ENCODE data around the gene MBD3L3. TPM values are rescaled to one million over a fixed set of nuclear protein-coding genes. Genes with fewer than 3 reads are reported as not detected.
A peak's percentile ranks its signal among the peaks of the same experiment; 100 is the strongest.

Gene MBD3L3
- total and polyA plus RNA-seq, 4 donors = not detected

DNA sequence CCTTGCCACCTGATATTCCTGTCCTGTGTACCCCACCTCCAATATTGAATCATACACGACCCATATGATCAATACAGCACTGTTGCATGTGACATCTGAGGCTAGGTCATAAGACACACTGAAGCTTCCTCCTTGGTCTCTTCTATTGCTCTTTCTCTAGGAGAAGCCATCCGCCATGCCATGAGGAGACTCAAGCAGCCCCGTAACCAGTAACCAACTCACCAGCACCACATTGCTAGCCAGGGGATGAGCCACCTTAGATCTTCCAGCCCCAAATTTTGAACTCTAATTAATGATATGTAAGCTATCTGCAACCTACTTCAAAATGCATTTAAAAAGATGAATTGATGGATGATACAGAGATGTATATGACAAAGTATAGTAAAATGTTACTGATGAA lies 39.6 kb upstream of the MBD3L3 start:
- Histone ChIP-seq H3K4me3 (no peak overlapping the region), H3K27me3 (ENCODE audit: control insufficient read depth in 3 of 3, insufficient read depth in 3 of 3, low read length in 2 of 3) (no peaks in the 10 kb centered on the region), H3K27ac (ENCODE audit: low read depth in 1 of 2, low read length in 1 of 2) (no peak overlapping the region), H3K9me3 (ENCODE audit: control insufficient read depth in 4 of 4, insufficient read depth in 3 of 4, low read length in 3 of 4) (peaks cover 0 to 14% (median 2%) of the 10 kb centered on the region in 4 donors), H3K36me3 (ENCODE audit: control insufficient read depth in 4 of 4, insufficient read depth in 4 of 4, low read length in 4 of 4) (no peaks in the 10 kb centered on the region), H3K4me1 (ENCODE audit: control insufficient read depth in 5 of 5, insufficient read depth in 5 of 5, low read length in 5 of 5) (peaks cover 0 to 6% (median 3%) of the 10 kb centered on the region in 5 donors), H3K9ac (ENCODE audit: insufficient read depth in 1 of 2, low read length in 2 of 2) (peak overlapping the region in 1 of 2 donors; percentile 81)
- 95 to 97% methylated on average over 3 of the region's 3 CpGs for WGBS, 2 donors
- no peak for ATAC-seq (ENCODE audit: insufficient read depth, low FRiP score)
- DNase-seq = no peak
- TF ChIP-seq, protein P1, sequence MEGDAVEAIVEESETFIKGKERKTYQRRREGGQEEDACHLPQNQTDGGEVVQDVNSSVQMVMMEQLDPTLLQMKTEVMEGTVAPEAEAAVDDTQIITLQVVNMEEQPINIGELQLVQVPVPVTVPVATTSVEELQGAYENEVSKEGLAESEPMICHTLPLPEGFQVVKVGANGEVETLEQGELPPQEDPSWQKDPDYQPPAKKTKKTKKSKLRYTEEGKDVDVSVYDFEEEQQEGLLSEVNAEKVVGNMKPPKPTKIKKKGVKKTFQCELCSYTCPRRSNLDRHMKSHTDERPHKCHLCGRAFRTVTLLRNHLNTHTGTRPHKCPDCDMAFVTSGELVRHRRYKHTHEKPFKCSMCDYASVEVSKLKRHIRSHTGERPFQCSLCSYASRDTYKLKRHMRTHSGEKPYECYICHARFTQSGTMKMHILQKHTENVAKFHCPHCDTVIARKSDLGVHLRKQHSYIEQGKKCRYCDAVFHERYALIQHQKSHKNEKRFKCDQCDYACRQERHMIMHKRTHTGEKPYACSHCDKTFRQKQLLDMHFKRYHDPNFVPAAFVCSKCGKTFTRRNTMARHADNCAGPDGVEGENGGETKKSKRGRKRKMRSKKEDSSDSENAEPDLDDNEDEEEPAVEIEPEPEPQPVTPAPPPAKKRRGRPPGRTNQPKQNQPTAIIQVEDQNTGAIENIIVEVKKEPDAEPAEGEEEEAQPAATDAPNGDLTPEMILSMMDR (IDR thresholded peaks at IDR 0.05; ENCODE audit: control extremely low read depth, extremely low read depth) = no peak

DNA sequence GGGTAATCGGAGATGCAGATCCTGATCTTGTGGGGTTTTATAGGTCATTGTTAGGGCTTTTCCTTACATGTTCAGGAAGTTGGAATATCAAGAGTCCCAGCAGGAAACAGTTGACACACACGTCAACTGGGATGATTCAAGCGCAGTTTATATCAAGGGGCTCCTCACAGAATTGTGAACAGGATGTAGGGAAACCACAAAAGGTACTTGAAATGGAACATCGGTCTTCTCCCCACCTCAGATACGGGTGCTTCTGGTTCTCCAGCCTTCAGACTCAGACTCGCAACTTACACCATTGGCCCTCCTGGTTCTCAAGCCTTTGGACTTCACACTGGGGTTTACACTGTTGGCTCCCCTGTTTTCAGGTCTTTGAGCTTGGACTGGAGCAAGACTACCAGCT lies 30.5 kb upstream of the MBD3L3 start:
- ATAC-seq (ENCODE audit: insufficient read depth, low FRiP score) (no peak), DNase-seq (no peak)
- Histone ChIP-seq H3K4me3 (no peak overlapping the region), H3K36me3 (ENCODE audit: control insufficient read depth in 4 of 4, insufficient read depth in 4 of 4, low read length in 4 of 4) (peaks cover 3 to 22% (median 11%) of the 10 kb centered on the region in 4 donors), H3K4me1 (ENCODE audit: control insufficient read depth in 5 of 5, insufficient read depth in 5 of 5, low read length in 5 of 5) (no peaks in the 10 kb centered on the region), H3K27ac (ENCODE audit: low read depth in 1 of 2, low read length in 1 of 2) (no peak overlapping the region), H3K9me3 (ENCODE audit: control insufficient read depth in 4 of 4, insufficient read depth in 3 of 4, low read length in 3 of 4) (peaks cover 10 to 49% (median 37%) of the 10 kb centered on the region in 4 donors), H3K9ac (ENCODE audit: insufficient read depth in 1 of 2, low read length in 2 of 2) (no peak overlapping the region), H3K27me3 (ENCODE audit: control insufficient read depth in 3 of 3, insufficient read depth in 3 of 3, low read length in 2 of 3) (no peaks in the 10 kb centered on the region)
- 87 to 92% methylated on average over 6 of the region's 6 CpGs for WGBS, 2 donors
- TF ChIP-seq, protein P1 (IDR thresholded peaks at IDR 0.05; ENCODE audit: control extremely low read depth, extremely low read depth) = no peak

DNA sequence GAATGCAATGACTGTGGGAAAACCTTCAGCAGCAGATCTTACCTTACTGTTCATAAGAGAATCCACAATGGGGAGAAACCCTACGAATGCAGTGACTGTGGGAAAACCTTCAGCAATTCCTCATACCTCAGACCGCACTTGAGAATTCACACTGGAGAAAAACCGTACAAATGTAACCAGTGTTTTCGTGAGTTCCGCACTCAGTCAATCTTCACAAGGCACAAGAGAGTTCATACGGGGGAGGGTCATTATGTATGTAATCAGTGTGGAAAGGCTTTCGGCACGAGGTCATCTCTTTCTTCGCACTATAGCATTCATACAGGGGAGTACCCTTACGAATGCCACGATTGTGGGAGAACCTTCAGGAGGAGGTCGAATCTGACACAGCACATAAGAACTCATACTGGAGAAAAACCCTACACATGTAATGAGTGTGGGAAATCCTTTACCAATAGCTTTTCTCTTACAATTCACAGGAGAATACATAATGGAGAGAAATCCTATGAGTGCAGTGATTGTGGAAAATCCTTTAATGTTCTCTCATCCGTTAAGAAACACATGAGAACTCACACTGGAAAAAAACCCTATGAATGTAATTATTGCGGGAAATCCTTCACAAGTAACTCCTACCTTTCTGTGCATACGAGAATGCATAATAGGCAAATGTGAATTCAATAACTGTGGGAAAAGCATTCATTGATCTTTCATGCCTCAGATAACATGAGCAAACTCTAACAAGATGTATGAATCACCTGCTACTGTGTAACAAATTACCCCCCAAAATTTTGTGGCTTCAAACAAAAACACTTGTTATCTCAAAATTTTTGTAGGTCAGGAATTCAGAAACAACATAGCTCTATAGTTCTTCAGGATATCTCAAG lies 24.8 kb upstream of the MBD3L3 start:
- Histone ChIP-seq H3K9ac (ENCODE audit: insufficient read depth in 1 of 2, low read length in 2 of 2) (no peak overlapping the region), H3K36me3 (ENCODE audit: control insufficient read depth in 4 of 4, insufficient read depth in 4 of 4, low read length in 4 of 4) (peaks cover 37 to 68% (median 60%) of the 10 kb centered on the region in 4 donors), H3K4me3 (no peak overlapping the region), H3K9me3 (ENCODE audit: control insufficient read depth in 4 of 4, insufficient read depth in 3 of 4, low read length in 3 of 4) (peaks cover 41 to 73% (median 66%) of the 10 kb centered on the region in 4 donors), H3K27ac (ENCODE audit: low read depth in 1 of 2, low read length in 1 of 2) (no peak overlapping the region), H3K4me1 (ENCODE audit: control insufficient read depth in 5 of 5, insufficient read depth in 5 of 5, low read length in 5 of 5) (no peaks in the 10 kb centered on the region), H3K27me3 (ENCODE audit: control insufficient read depth in 3 of 3, insufficient read depth in 3 of 3, low read length in 2 of 3) (no peaks in the 10 kb centered on the region)
- ATAC-seq (ENCODE audit: insufficient read depth, low FRiP score) = no peak
- TF ChIP-seq, protein P1 (IDR thresholded peaks at IDR 0.05; ENCODE audit: control extremely low read depth, extremely low read depth) = no peak
- DNase-seq = no peak
- WGBS, 2 donors = 98% methylated on average over 15 of the region's 15 CpGs
